Lung (tissue), 12 donors: Measurements from ENCODE around the gene SRRM3. TPM values are rescaled to one million over a fixed set of nuclear protein-coding genes. Genes with fewer than 3 reads are reported as not detected.
A peak's percentile ranks its signal among the peaks of the same experiment; 100 is the strongest.

ENCODE experiments used
- ATAC-seq: fragments of 200-7000 bp; cut with Tn5 transposase; one replicate; pipeline ENCODE4 v1.9.1; 2020; ENCODE audit warnings: moderate number of reproducible peaks; ENCODE audit not compliant: insufficient read depth, low FRiP score
- DNase-seq, 3 donors: peaks; one replicate each; pipeline ENCODE4 v3.0.0-alpha.2; 2013 to 2017
- H3K27ac ChIP-seq, 2 donors: one replicate each; pipeline ENCODE4 v1.5.1; 2013; ENCODE audit warnings: mild to moderate bottlenecking in 2 of 2, moderate library complexity in 2 of 2, control low read depth in 1 of 2, inconsistent platforms in 1 of 2, low read depth in 1 of 2, low read length in 1 of 2
- H3K27me3 ChIP-seq, 3 donors: one replicate each; pipeline ENCODE4 v1.5.1; 2013; ENCODE audit warnings: low read length in 2 of 3; ENCODE audit not compliant: control insufficient read depth in 3 of 3, insufficient read depth in 3 of 3
- H3K36me3 ChIP-seq, 4 donors: one replicate each; pipeline ENCODE4 v1.5.1; 2013; ENCODE audit warnings: low read length in 4 of 4, mild to moderate bottlenecking in 1 of 4, moderate library complexity in 1 of 4; ENCODE audit not compliant: control insufficient read depth in 4 of 4, insufficient read depth in 4 of 4
- H3K4me1 ChIP-seq, 5 donors: one replicate each; pipeline ENCODE4 v1.5.1; 2013; ENCODE audit warnings: low read length in 5 of 5, mild to moderate bottlenecking in 2 of 5, moderate library complexity in 1 of 5; ENCODE audit not compliant: control insufficient read depth in 5 of 5, insufficient read depth in 5 of 5
- H3K4me3 ChIP-seq: one replicate; pipeline ENCODE4 v1.5.1; 2013; ENCODE audit warnings: mild to moderate bottlenecking, control low read depth, moderate library complexity
- H3K9ac ChIP-seq, 2 donors: one replicate each; pipeline ENCODE4 v1.5.1; 2013; ENCODE audit warnings: low read length in 2 of 2, control low read depth in 1 of 2; ENCODE audit not compliant: insufficient read depth in 1 of 2
- H3K9me3 ChIP-seq, 4 donors: one replicate each; pipeline ENCODE4 v1.5.1; 2013; ENCODE audit warnings: low read length in 3 of 4, mild to moderate bottlenecking in 1 of 4, moderate library complexity in 1 of 4; ENCODE audit not compliant: control insufficient read depth in 4 of 4, insufficient read depth in 3 of 4
- WGBS, 2 donors: extraction: QIAGEN DNeasy Blood & Tissue Kit; methylation state at CpG; one replicate each; pipeline ENCODE4 v1.1.7; 2013; 5-methylcytosine and 5-hydroxymethylcytosine counted together
- polyA plus RNA-seq, 2 donors: library from polyadenylated mRNA; stranded (reverse); fragments of 200-250 nt; gene quantifications; one replicate each; pipeline ENCODE4 v1.2.1, GENCODE V29; 2013
- total RNA-seq, 2 donors: library from RNA; depleted of rRNA in 1 of 2; stranded (reverse); fragments of >200 nt in 1 of 2; gene quantifications; one replicate each; pipeline ENCODE4 v1.2.1, GENCODE V29; 2014 to 2021
- TF ChIP-seq, protein P1 (sequence below): IDR thresholded peaks from 2 replicates; pipeline ENCODE4 v1.5.1; 2012; ENCODE audit warnings: mild to moderate bottlenecking; ENCODE audit errors: control extremely low read depth, extremely low read depth
- donor health status: control.
- donor health status: control.
- donor health status: Bipolar disorder and iron deficiency.
- donor health status: healthy.
- donor health status: DM: yes; HTN: yes; CAD: no.

SRRM3 gene
- total and polyA plus RNA-seq, 4 donors, result 0.14 to 0.83 (median 0.63) TPM

DNA sequence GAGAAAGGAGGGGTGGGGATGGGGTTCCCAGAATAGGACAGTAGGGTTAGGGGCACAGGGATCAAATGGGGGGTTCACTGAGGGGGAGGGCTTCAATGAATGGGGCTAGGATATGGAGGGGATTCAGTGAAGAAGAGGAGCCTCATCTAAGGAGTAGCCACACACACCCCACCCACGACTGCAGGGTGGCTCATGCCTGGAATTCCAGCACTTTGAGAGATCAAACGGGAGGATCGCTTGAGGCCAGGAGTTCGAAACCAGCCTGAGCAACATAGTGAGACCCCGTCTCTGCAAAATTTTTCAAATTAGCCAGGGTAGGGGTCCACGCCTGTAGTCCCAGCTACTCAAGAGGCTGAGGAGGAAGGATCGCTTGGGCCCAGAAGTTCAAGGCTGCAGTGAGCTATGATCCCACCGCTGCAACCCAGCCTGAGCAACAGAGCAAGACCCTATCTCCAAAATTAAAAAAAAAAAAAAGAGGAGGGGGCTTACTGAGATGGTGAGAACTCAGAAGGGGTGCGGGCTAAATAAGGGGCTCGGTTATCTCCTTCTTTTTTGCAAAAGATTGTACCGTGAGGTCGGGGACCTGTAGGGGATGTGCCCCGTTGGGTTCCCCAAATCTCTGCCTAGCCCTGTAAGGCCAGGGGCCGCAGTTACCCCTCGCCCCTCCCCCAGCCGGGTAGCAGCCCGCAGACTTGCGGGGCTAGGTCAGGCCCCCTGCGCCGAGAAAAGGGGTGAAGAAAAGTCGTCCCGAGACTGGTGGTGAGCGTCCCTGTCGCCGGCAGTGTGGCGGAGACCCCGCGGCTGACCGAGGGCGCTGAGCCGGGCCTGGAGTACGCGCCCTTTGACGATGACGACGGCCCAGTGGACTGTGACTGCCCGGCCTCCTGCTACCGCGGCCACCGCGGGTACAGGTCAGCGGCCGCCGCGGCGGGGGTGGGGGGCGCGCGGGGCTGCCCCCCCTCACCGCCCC, 57.7 kb downstream of the SRRM3 start:
- Histone ChIP-seq H3K36me3 (no peaks in the 10 kb centered on the region), H3K9ac (no peak overlapping the region), H3K4me3 (no peak overlapping the region), H3K27me3 (peaks cover 0 to 13% (median 4%) of the 10 kb centered on the region in 3 donors), H3K27ac (no peak overlapping the region), H3K4me1 (peaks cover 0 to 3% (median 0%) of the 10 kb centered on the region in 5 donors), H3K9me3 (peaks cover 0 to 3% (median 0%) of the 10 kb centered on the region in 4 donors)
- WGBS, 2 donors, result 16 to 17% methylated on average over 47 to 50 of the region's 50 CpGs
- DNase-seq (no peak), ATAC-seq (no peak)
- TF ChIP-seq, protein P1, sequence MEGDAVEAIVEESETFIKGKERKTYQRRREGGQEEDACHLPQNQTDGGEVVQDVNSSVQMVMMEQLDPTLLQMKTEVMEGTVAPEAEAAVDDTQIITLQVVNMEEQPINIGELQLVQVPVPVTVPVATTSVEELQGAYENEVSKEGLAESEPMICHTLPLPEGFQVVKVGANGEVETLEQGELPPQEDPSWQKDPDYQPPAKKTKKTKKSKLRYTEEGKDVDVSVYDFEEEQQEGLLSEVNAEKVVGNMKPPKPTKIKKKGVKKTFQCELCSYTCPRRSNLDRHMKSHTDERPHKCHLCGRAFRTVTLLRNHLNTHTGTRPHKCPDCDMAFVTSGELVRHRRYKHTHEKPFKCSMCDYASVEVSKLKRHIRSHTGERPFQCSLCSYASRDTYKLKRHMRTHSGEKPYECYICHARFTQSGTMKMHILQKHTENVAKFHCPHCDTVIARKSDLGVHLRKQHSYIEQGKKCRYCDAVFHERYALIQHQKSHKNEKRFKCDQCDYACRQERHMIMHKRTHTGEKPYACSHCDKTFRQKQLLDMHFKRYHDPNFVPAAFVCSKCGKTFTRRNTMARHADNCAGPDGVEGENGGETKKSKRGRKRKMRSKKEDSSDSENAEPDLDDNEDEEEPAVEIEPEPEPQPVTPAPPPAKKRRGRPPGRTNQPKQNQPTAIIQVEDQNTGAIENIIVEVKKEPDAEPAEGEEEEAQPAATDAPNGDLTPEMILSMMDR, result no peak

DNA sequence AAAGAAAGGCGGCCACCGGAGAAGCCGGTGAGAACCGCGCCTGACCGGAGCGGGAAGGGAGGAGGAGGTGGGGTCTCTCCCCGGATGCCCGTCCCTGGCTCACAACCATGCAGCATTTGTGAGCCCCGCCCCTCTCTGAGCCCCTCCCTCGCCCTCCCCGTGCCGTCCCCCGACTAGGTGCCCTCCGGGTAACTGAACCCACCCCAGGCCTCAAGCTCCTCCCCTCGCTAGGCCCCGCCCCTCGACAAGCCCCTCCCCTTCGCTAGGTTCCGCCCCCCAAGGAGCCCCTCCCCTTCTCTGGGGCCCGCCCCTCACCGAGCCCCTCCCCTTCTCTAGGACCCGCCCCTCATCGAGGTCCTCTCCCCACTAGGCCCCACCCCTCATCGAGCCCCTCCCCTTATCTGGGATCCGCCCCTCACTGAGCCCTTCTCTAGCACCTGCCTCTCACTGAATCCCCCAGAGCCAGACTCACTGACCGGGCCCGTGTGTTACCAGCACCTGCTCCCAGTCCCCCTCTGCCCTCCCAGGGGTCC, 58.5 kb downstream of the SRRM3 start:
- TF ChIP-seq, protein P1, result no peak
- DNase-seq (peak; percentile 11 to 52 (median 27)), ATAC-seq (no peak)
- Histone ChIP-seq H3K9ac (no peak overlapping the region), H3K4me3 (no peak overlapping the region), H3K4me1 (peaks cover 0 to 3% (median 0%) of the 10 kb centered on the region in 5 donors), H3K27me3 (peaks cover 0 to 13% (median 4%) of the 10 kb centered on the region in 3 donors), H3K36me3 (no peaks in the 10 kb centered on the region), H3K27ac (no peak overlapping the region), H3K9me3 (peaks cover 0 to 3% (median 0%) of the 10 kb centered on the region in 4 donors)
- WGBS, 2 donors, result 4 to 6% methylated on average over 19 to 28 of the region's 28 CpGs

DNA sequence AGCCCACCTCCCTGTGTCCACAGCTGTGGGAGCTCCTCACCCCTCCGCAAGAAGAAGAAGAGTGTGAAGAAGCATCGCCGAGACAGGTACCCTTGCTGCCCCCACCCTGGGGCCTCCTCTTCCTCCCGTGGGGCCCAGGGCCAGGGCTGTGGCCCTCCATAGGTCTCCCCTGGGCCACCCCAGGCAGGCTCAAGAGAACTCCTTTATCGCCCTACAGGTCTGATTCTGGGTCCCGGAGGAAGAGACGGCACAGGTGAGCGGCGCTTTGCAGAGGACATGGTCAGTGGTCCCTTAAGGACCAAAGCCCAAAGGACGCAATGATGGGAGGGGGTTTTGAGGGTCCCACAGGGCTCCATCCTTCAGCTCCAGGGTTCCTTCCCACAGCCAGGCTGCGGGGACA, 59.6 kb downstream of the SRRM3 start:
- TF ChIP-seq, protein P1, result no peak
- no peak for DNase-seq
- H3K36me3 ChIP-seq, result no peaks in the 10 kb centered on the region
- H3K4me1 ChIP-seq, result peaks cover 0 to 3% (median 0%) of the 10 kb centered on the region in 5 donors
- H3K9me3 ChIP-seq, result peaks cover 0 to 3% (median 0%) of the 10 kb centered on the region in 4 donors
- WGBS, 2 donors, result 87 to 88% methylated on average over 11 of the region's 11 CpGs
- ATAC-seq, result no peak
- H3K27ac ChIP-seq, result no peak overlapping the region
- H3K9ac ChIP-seq, result no peak overlapping the region
- peaks cover 0 to 13% (median 4%) of the 10 kb centered on the region in 3 donors for H3K27me3 ChIP-seq
- no peak overlapping the region for H3K4me3 ChIP-seq
